ENCODE measurements around the gene INHA.

Gene INHA

DNA sequence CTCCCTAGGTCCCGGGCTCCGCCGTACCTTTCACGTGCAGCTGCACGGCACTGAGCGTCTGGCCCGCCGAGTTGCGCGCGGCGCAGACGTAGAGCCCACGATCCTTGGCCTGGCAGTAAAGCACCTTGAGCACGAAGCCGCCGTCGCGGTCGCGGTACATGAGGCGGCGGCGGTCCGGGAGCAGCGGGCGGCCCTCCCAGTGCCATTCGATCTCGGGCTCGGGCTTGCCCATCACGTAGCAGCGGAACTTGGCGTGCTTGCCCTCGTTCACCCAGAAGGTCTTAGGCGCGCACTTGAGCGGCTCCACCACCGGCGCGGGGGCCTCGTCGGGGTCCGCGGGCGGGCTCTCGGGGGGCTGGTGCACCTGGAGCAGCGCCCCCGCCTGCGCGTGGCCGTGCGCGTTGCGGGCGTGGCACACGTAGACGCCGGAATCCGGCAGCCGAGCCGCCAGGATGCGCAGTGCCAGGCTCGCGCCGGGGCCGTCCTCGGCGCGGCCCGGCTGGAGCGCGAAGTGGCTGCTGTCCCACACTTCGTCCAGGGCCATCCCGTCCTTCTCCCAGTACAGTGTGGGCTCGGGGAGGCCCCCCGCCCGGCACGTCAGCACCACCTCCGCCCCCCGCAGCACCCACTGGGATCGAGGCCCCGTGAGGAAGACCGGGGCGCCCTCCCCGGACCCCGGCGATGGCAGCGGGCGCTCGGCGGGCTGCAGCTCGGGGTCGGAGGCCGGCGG is 1.8 kb upstream of the INHA start:
- H3K9me3 ChIP-seq = no peaks in the 10 kb centered on the region
- H3K27me3 ChIP-seq = peaks cover 82% of the 10 kb centered on the region
- no peak overlapping the region for H3K27ac ChIP-seq
- TF ChIP-seq, protein P1, sequence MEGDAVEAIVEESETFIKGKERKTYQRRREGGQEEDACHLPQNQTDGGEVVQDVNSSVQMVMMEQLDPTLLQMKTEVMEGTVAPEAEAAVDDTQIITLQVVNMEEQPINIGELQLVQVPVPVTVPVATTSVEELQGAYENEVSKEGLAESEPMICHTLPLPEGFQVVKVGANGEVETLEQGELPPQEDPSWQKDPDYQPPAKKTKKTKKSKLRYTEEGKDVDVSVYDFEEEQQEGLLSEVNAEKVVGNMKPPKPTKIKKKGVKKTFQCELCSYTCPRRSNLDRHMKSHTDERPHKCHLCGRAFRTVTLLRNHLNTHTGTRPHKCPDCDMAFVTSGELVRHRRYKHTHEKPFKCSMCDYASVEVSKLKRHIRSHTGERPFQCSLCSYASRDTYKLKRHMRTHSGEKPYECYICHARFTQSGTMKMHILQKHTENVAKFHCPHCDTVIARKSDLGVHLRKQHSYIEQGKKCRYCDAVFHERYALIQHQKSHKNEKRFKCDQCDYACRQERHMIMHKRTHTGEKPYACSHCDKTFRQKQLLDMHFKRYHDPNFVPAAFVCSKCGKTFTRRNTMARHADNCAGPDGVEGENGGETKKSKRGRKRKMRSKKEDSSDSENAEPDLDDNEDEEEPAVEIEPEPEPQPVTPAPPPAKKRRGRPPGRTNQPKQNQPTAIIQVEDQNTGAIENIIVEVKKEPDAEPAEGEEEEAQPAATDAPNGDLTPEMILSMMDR (IDR thresholded peaks at IDR 0.05) = no peak
- H3K4me3 ChIP-seq (ENCODE audit: low read depth in 1 of 2, low read length in 1 of 2) = no peak overlapping the region
- H3K36me3 ChIP-seq = no peaks in the 10 kb centered on the region
- peaks cover 0 to 10% of the 10 kb centered on the region in 2 experiments for H3K4me1 ChIP-seq (ENCODE audit: control insufficient read depth in 1 of 2, insufficient read depth in 1 of 2, low read depth in 1 of 2, low read length in 1 of 2)

DNA sequence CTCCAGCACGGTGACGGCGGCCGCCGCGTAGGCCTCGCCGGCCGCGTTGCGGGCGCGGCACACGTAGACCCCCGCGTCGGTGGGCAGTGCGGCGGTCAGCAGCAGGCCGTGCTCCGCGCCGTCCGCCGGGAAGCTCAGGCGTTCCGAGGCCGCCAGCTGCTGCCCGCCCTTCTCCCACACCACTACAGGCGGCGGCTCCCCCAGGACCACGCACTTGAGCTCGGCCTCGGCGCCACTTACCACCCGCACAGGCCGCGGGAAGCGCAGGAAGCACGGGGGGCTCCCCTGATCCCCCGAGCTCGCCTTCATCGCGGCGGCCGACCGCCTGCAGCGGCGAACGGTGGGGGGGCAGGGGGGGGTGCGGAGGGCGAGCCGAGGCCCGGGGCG is 1.2 kb upstream of the INHA start:
- H3K4me1 ChIP-seq (ENCODE audit: control insufficient read depth in 1 of 2, insufficient read depth in 1 of 2, low read depth in 1 of 2, low read length in 1 of 2) = peaks cover 0 to 10% of the 10 kb centered on the region in 2 experiments
- TF ChIP-seq, protein P1 (IDR thresholded peaks at IDR 0.05) = no peak
- H3K36me3 ChIP-seq = no peaks in the 10 kb centered on the region
- no peaks in the 10 kb centered on the region for H3K9me3 ChIP-seq
- no peak overlapping the region for H3K4me3 ChIP-seq (ENCODE audit: low read depth in 1 of 2, low read length in 1 of 2)
- H3K27me3 ChIP-seq = peaks cover 88% of the 10 kb centered on the region
- H3K27ac ChIP-seq = no peak overlapping the region

DNA sequence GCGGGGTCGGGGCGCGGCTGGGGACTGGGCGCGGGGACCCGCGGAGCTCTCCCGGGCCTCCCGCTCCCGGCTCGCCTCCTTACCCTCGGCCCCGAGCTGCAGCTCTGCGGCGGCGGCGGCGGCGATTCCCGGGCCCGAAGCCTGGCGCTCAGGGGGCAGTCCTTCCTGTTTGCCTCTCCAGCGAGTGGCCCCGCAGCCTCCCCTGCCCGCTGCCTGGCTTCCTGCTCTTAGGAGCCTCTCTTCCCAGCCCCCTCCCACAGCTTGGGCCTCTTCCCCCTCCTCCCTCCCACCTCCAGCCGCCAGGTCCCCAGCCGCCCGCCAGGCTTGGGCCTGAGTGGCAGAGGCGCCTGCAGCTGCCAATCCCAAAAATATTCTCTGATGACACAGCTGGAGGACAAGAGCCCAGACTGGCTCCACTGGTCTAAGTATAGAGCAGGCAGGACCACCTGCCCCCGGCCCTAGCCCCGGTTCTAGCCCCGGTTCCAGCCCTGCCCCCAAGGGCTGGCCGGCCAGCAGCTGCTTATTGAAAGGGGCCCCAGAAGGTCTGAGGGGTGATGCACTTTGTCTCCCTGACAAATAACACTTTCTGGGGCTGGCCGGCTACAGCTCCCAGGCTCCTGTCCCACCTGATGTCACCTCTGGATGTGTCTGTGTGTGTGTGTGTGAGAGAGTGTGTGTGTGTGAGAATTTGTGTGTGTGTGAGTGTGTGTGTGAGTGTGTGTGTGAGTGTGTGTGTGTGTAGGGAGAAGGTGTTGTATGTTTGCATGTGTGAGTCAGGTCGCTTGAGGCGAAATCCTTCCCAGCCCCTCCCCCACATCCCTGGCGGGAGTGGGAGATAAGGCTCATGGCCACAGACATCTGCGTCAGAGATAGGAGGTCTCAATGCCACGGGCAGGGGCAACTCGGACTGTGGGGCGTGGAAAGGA is 536 bp upstream of the INHA start, which contains the start of gene OBSL1:
OBSL1 (minus strand) TSS at position 229 of the 926 bp plus-strand sequence. CDS start 307 bp downstream, outside the sequence.
- Histone ChIP-seq H3K9me3 (no peaks in the 10 kb centered on the region), H3K27ac (no peak within 1 kb of the TSS), H3K27me3 (peaks cover 94% of the 10 kb centered on the region), H3K36me3 (no peaks in the 10 kb centered on the region), H3K4me3 (ENCODE audit: low read depth in 1 of 2, low read length in 1 of 2) (no peak within 1 kb of the TSS), H3K4me1 (ENCODE audit: control insufficient read depth in 1 of 2, insufficient read depth in 1 of 2, low read depth in 1 of 2, low read length in 1 of 2) (peaks cover 0 to 10% of the 10 kb centered on the region in 2 experiments)
- TF ChIP-seq, protein P1 (IDR thresholded peaks at IDR 0.05) = no peak

DNA sequence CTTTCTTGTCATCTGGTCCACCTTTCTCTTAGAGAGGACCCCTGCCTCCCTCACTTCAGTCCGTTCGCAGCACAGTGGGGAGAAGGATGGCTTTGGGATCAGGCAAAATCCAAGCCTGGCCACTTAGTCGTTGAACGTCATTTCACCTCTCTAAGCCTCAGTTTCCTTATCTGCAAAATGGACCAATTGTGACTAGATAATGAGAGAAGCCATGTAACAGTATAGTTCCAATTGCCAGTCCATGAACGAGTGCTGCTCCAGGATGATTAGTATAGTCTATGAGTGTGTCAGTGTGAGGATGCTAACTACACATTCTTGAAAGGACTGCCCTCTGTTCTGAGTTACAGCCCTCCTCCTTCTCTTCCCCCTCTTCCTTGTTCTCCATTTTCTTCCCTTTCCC is 1.1 kb downstream of the INHA start:
- Histone ChIP-seq H3K4me3 (ENCODE audit: low read depth in 1 of 2, low read length in 1 of 2) (no peak overlapping the region), H3K4me1 (ENCODE audit: control insufficient read depth in 1 of 2, insufficient read depth in 1 of 2, low read depth in 1 of 2, low read length in 1 of 2) (peaks cover 0 to 10% of the 10 kb centered on the region in 2 experiments), H3K27me3 (peaks cover 90% of the 10 kb centered on the region), H3K27ac (no peak overlapping the region), H3K9me3 (no peaks in the 10 kb centered on the region), H3K36me3 (no peaks in the 10 kb centered on the region)
- TF ChIP-seq, protein P1 (IDR thresholded peaks at IDR 0.05) = no peak

DNA sequence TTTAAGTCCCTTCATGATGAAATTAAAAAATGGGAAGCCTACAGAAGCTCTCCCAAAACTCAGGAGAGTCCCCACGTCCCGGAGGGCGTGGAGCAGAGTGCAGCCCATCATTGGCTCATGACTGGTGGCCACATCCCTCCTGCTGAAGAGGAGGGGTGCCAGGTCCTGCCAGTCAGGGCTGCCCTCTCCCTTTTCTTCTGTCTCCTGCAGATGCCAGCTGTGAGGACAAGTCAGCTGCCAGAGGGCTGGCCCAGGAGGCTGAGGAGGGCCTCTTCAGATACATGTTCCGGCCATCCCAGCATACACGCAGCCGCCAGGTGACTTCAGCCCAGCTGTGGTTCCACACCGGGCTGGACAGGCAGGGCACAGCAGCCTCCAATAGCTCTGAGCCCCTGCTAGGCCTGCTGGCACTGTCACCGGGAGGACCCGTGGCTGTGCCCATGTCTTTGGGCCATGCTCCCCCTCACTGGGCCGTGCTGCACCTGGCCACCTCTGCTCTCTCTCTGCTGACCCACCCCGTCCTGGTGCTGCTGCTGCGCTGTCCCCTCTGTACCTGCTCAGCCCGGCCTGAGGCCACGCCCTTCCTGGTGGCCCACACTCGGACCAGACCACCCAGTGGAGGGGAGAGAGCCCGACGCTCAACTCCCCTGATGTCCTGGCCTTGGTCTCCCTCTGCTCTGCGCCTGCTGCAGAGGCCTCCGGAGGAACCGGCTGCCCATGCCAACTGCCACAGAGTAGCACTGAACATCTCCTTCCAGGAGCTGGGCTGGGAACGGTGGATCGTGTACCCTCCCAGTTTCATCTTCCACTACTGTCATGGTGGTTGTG is 2.6 kb downstream of the INHA start:
- no peaks in the 10 kb centered on the region for H3K9me3 ChIP-seq
- peaks cover 75% of the 10 kb centered on the region for H3K27me3 ChIP-seq
- H3K4me3 ChIP-seq (ENCODE audit: low read depth in 1 of 2, low read length in 1 of 2) = no peak overlapping the region
- TF ChIP-seq, protein P1 (IDR thresholded peaks at IDR 0.05) = no peak
- H3K27ac ChIP-seq = no peak overlapping the region
- peaks cover 0 to 10% of the 10 kb centered on the region in 2 experiments for H3K4me1 ChIP-seq (ENCODE audit: control insufficient read depth in 1 of 2, insufficient read depth in 1 of 2, low read depth in 1 of 2, low read length in 1 of 2)
- H3K36me3 ChIP-seq = no peaks in the 10 kb centered on the region
